SJCRH30 (cell line): ENCODE measurements around the gene MYL10. TPM values are rescaled to one million over a fixed set of nuclear protein-coding genes. Genes with fewer than 3 reads are reported as not detected.
"Not testable (repeated sequence)": the region's sequence is repeated elsewhere in the genome, so short reads cannot be mapped to it uniquely, and the experiment has no call there.

ENCODE experiments used
- DNase-seq, 2 experiments: peaks; one replicate each; pipeline ENCODE4 v3.0.0-alpha.2; 2015 to 2020
- H3K27ac ChIP-seq: fragments of 250-450 bp; sonication (Bioruptor Pico); 2 replicates; pipeline ENCODE4 v1.5.1; 2020; ENCODE audit warnings: mild to moderate bottlenecking, moderate library complexity
- H3K27me3 ChIP-seq: fragments of 250-450 bp; sonication (Bioruptor Pico); 2 replicates; pipeline ENCODE4 v1.5.1; 2020; ENCODE audit warnings: mild to moderate bottlenecking, moderate library complexity
- H3K36me3 ChIP-seq: fragments of 250-450 bp; sonication (Bioruptor Pico); 2 replicates; pipeline ENCODE4 v1.5.1; 2020; ENCODE audit warnings: mild to moderate bottlenecking, moderate library complexity
- H3K4me1 ChIP-seq: fragments of 250-450 bp; sonication (Bioruptor Pico); 2 replicates; pipeline ENCODE4 v1.5.1; 2020; ENCODE audit warnings: mild to moderate bottlenecking, moderate library complexity
- H3K4me3 ChIP-seq: fragments of 250-450 bp; sonication (Bioruptor Pico); 2 replicates; pipeline ENCODE4 v1.5.1; 2020; ENCODE audit warnings: mild to moderate bottlenecking, moderate library complexity
- H3K9me3 ChIP-seq: fragments of 250-450 bp; sonication (Bioruptor Pico); replicated peaks from 2 replicates; pipeline ENCODE4 v1.5.1; 2020; ENCODE audit warnings: mild to moderate bottlenecking, moderate library complexity
- total RNA-seq: library from RNA; depleted of rRNA; stranded (reverse); fragments of >200 nt; shearing (Covaris generic); gene quantifications from 2 replicates; pipeline ENCODE4 v1.2.3, GENCODE V29; 2014

Gene MYL10
- total RNA-seq, 1 experiment from 2014 or later: 3.9 TPM

GRCh38 chr7:101666741-101667140 is 37.6 kb upstream of the MYL10 start:
- H3K36me3 ChIP-seq: no peaks in the 10 kb centered on the region
- H3K27ac ChIP-seq: no peak overlapping the region
- H3K4me1 ChIP-seq: peaks cover 5% of the 10 kb centered on the region; the same call in 1 of the 2 replicates
- H3K4me3 ChIP-seq: no peak overlapping the region
- no peaks in the 10 kb centered on the region for H3K27me3 ChIP-seq
- H3K9me3 ChIP-seq: 0 out of 2 replicates have a peak, but pooled peaks cover 3% of the 10 kb centered on the region
- DNase-seq: no peak

GRCh38 chr7:101666293-101666692 is 37.2 kb upstream of the MYL10 start:
- H3K9me3 ChIP-seq: 0 out of 2 replicates have a peak, but pooled peaks cover 3% of the 10 kb centered on the region
- no peaks in the 10 kb centered on the region for H3K27me3 ChIP-seq
- no peaks in the 10 kb centered on the region for H3K36me3 ChIP-seq
- H3K4me3 ChIP-seq: no peak overlapping the region
- H3K27ac ChIP-seq: no peak overlapping the region
- no peak for DNase-seq
- peaks cover under 1% of the 10 kb centered on the region; the same call in 1 of the 2 replicates for H3K4me1 ChIP-seq

- H3K27ac ChIP-seq: no peak overlapping the region
- 0 out of 2 replicates have a peak, but pooled peaks cover 3% of the 10 kb centered on the region for H3K9me3 ChIP-seq
- H3K4me3 ChIP-seq: no peak overlapping the region
- H3K27me3 ChIP-seq: peaks cover 4% of the 10 kb centered on the region; the same call in 1 of the 2 replicates
- no peak for DNase-seq
- no peaks in the 10 kb centered on the region for H3K36me3 ChIP-seq
- no peaks in the 10 kb centered on the region for H3K4me1 ChIP-seq
These were observed 35.9 kb upstream of the MYL10 start for GRCh38 chr7:101664893-101665471.

DNA sequence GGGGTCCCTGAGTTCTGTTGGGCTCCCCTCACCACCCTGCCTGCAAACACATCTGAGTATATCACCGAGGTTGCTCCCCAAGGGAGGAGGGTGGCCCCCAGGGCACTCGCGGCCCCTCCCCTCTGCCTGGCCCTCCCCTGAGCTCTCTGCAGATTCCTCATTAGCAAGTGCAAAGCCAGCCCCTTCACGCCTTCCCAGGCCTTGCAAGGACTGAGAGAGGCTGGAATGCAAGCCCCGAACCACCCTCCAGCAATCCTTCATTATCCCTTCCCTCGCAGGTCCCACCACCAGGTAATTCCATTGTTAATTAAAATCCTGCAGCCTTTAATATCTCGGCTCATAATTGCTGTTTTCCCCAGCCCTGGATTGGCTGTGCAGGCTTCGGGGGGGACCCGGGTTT is 35.3 kb upstream of the MYL10 start:
- Histone ChIP-seq H3K4me3 (no peak overlapping the region), H3K27me3 (peaks cover 4% of the 10 kb centered on the region; the same call in 1 of the 2 replicates), H3K36me3 (no peaks in the 10 kb centered on the region), H3K4me1 (no peaks in the 10 kb centered on the region), H3K9me3 (0 out of 2 replicates have a peak, but pooled peaks cover 3% of the 10 kb centered on the region), H3K27ac (no peak overlapping the region)
- DNase-seq: no peak

DNA sequence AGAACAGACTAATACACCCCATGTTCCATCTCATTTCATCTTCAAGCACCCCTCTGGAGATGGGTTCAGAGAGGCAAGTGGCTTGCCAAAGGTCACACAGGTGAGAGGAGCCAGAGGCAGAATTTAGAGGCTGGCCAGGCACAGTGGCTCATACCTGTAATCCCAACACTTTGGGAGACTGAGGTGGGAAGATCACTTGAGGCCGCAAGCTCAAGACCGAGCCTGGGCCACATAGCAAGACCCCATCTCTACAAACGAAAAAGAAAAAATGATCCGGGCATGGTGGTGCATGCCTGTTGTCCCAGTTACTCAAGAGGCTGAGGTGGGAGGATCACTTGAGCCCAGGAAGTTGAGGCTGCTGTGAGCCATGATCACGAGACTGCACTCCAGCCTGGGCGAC is 34.7 kb upstream of the MYL10 start:
- H3K4me3 ChIP-seq: no peak overlapping the region
- H3K9me3 ChIP-seq: 0 out of 2 replicates have a peak, but pooled peaks cover 3% of the 10 kb centered on the region
- H3K27ac ChIP-seq: no peak overlapping the region
- no peaks in the 10 kb centered on the region for H3K4me1 ChIP-seq
- no peaks in the 10 kb centered on the region for H3K36me3 ChIP-seq
- peaks cover 4% of the 10 kb centered on the region; the same call in 1 of the 2 replicates for H3K27me3 ChIP-seq
- no peak for DNase-seq

GRCh38 chr7:101662447-101662998 is 33.4 kb upstream of the MYL10 start:
- no peak for DNase-seq
- Histone ChIP-seq H3K4me3 (no peak overlapping the region), H3K27ac (no peak overlapping the region), H3K4me1 (no peaks in the 10 kb centered on the region), H3K27me3 (peaks cover 4% of the 10 kb centered on the region; the same call in 1 of the 2 replicates), H3K36me3 (no peaks in the 10 kb centered on the region), H3K9me3 (0 out of 2 replicates have a peak, but pooled peaks cover 3% of the 10 kb centered on the region)

GRCh38 chr7:101659706-101660105 is 30.6 kb upstream of the MYL10 start:
- Histone ChIP-seq H3K27me3 (peaks cover 4% of the 10 kb centered on the region; the same call in 1 of the 2 replicates), H3K27ac (no peak overlapping the region), H3K4me1 (no peaks in the 10 kb centered on the region), H3K4me3 (no peak overlapping the region), H3K36me3 (no peaks in the 10 kb centered on the region), H3K9me3 (0 out of 2 replicates have a peak, but pooled peaks cover 3% of the 10 kb centered on the region)
- no peak for DNase-seq

DNA sequence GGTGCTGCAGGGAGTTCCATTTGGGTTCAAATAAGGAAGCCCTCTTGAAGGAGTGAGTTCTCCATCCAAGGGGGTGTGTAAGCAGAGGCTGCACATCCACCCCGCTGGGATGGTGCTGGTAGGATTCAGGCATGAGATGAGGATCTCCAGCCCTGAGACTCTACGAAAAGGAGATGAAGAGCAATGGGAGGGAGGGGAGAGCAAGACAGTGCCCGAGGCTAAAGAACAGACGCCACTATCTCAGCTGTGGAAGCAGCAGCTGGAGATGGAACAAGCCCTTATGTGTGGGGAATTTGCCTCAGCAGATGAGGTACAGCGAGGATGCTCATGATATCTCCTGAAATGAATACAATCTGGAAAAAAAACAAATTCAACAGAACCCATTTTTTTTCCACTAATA is 28.1 kb upstream of the MYL10 start:
- H3K27me3 ChIP-seq: peaks cover 4% of the 10 kb centered on the region; the same call in 1 of the 2 replicates
- H3K4me3 ChIP-seq: no peak overlapping the region
- no peaks in the 10 kb centered on the region for H3K4me1 ChIP-seq
- DNase-seq: peak in 1 of 2 experiments; percentile 36
- no peaks in the 10 kb centered on the region for H3K9me3 ChIP-seq
- no peaks in the 10 kb centered on the region for H3K36me3 ChIP-seq
- H3K27ac ChIP-seq: no peak overlapping the region

DNA sequence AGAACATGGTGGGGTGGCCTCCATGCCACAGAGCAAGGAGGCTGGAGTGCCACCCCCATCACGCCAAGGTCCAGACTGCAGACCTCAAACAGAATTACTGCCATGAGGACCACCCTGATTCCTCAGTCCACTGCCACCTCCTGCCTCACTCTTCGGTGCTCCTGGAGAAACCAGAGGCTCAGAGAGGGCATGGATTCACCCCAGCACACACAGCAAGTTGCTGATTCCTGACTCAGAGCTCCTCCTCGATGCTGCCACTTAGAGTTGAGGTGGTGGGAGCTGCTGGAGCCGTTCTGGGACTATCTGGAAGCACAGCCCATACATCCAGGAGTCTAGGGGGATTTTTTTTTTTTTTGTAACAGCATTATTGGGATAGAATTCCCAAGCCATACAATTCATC is 22.0 kb upstream of the MYL10 start:
- Histone ChIP-seq H3K27me3 (no peaks in the 10 kb centered on the region), H3K36me3 (no peaks in the 10 kb centered on the region), H3K4me3 (no peak overlapping the region), H3K9me3 (no peaks in the 10 kb centered on the region), H3K27ac (no peak overlapping the region), H3K4me1 (no peaks in the 10 kb centered on the region)
- DNase-seq: no peak

- H3K36me3 ChIP-seq: no peaks in the 10 kb centered on the region
- no peaks in the 10 kb centered on the region for H3K9me3 ChIP-seq
- H3K27me3 ChIP-seq: no peaks in the 10 kb centered on the region
- H3K27ac ChIP-seq: no peak overlapping the region
- no peak overlapping the region for H3K4me3 ChIP-seq
- DNase-seq: peak; percentile 62 to 74
- H3K4me1 ChIP-seq: no peaks in the 10 kb centered on the region
These were observed 21.5 kb upstream of the MYL10 start for GRCh38 chr7:101650579-101651081.

DNA sequence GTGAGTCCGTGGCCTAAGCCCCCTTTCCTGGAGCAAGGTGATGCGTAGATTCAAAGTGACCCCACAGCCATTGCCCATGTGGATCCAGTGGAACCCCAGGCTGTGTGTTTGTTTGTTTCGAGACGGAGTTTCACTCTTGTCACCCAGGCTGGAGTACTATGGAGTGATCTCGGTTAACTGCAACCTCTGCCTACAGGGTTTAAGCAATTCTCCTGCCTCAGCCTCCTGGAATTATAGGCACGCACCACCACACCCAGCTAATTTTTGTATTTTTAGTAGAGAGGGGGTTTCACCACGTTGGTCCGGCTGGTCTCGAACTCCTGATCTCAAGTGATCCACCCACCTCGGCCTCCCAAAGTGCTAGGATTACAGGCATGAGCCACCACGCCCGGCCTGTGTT is 18.8 kb upstream of the MYL10 start:
- DNase-seq, H3K27ac ChIP-seq, H3K4me3 ChIP-seq, H3K9me3 ChIP-seq, H3K27me3 ChIP-seq, H3K36me3 ChIP-seq, H3K4me1 ChIP-seq: not testable (repeated sequence)

- H3K27ac ChIP-seq: no peak overlapping the region
- H3K4me1 ChIP-seq: no peaks in the 10 kb centered on the region
- no peak for DNase-seq
- no peak overlapping the region for H3K4me3 ChIP-seq
- H3K36me3 ChIP-seq: no peaks in the 10 kb centered on the region
- no peaks in the 10 kb centered on the region for H3K9me3 ChIP-seq
- H3K27me3 ChIP-seq: no peaks in the 10 kb centered on the region
These were observed 16.9 kb upstream of the MYL10 start for GRCh38 chr7:101645951-101646350.

DNA sequence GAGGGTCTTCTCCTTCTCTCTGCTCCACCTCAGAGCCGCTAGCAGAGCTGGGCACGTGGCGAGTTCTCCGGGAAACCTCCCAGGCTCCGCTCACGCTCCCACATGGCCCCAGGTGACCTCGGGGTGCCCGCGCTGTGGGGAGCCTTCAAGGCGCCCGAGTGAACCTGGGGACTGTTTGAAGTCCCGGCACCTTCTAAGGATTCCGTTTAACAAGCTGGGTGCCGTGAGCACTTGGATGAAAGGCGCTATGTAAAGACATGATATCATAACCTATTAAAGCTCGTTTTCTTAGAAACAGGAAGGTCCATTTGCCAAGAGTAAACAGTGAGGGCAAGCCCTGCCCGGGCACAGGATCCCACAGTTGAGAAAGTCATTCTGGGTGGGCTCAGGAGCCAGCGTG is 15.8 kb upstream of the MYL10 start:
- no peaks in the 10 kb centered on the region for H3K27me3 ChIP-seq
- H3K9me3 ChIP-seq: no peaks in the 10 kb centered on the region
- H3K4me3 ChIP-seq: peak overlapping the region; percentile 25
- no peak overlapping the region for H3K27ac ChIP-seq
- H3K36me3 ChIP-seq: no peaks in the 10 kb centered on the region
- no peak for DNase-seq
- H3K4me1 ChIP-seq: no peaks in the 10 kb centered on the region

DNA sequence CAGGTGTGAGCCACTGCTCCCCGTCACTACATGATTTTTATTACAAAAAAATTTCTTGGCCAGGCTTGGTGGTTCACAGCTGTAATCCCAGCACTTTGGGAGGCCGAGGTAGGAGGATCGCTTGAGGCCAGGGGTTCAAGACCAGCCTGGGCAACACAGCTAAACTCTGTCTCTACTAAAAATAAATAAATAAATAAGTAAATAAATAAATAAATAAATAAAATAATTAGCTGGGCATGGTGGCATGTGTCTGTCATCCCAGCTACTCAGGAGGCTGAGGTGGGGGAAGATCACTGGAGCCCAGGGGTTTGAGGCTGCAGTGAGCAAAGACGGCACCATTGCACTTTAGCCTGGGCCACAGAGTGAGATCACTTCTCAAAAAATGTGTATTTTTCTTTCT is 10.0 kb upstream of the MYL10 start:
- H3K27ac ChIP-seq, H3K4me3 ChIP-seq, H3K27me3 ChIP-seq, H3K9me3 ChIP-seq, DNase-seq, H3K36me3 ChIP-seq: not testable (repeated sequence)
- peaks cover 14% of the 10 kb centered on the region for H3K4me1 ChIP-seq

GRCh38 chr7:101636822-101637623 is 7.9 kb upstream of the MYL10 start:
- no peak overlapping the region for H3K27ac ChIP-seq
- no peaks in the 10 kb centered on the region for H3K9me3 ChIP-seq
- no peaks in the 10 kb centered on the region for H3K36me3 ChIP-seq
- DNase-seq: no peak
- no peak overlapping the region for H3K4me3 ChIP-seq
- H3K4me1 ChIP-seq: peaks cover 24% of the 10 kb centered on the region
- no peaks in the 10 kb centered on the region for H3K27me3 ChIP-seq
